Measurements from ENCODE around the gene HS2ST1. TPM values are rescaled to one million over a fixed set of nuclear protein-coding genes. Genes with fewer than 3 reads are reported as not detected.
"Not testable (repeated sequence)": the region's sequence is repeated elsewhere in the genome, so short reads cannot be mapped to it uniquely, and the experiment has no call there.

Gene HS2ST1
- total RNA-seq, 1 experiment from 2014 or later: 30.1 TPM

- no peaks in the 10 kb centered on the region for H3K9me2 ChIP-seq (ENCODE audit: insufficient read depth)
- ChIA-PET RAD21 (ENCODE audit: low non-redundant PET in 1 of 2, low total read pairs in 2 of 2, uncharacterized antibody in 2 of 2, unreplicated experiment in 2 of 2) (no interaction called here), POLR2A (no interaction called here), CTCF (no interaction called here)
- TF ChIP-seq FOSL1 (IDR thresholded peaks at IDR 0.05; ENCODE audit: low read depth): no peak
- H4K20me1 ChIP-seq (ENCODE audit: insufficient read depth): no peaks in the 10 kb centered on the region
- DNase-seq (ENCODE audit: low read depth, low spot score) (no peak), ATAC-seq (no peak; the same call in 1 of the 2 replicates)
- intact Hi-C loops (cut with micrococcal nuclease): no loop called here
- no TSS peak for BruUV-seq (replicated peaks)
- no peak overlapping the region for H3K4me2 ChIP-seq (ENCODE audit: low read length)
- no peaks in the 10 kb centered on the region for H3K79me2 ChIP-seq (ENCODE audit: insufficient read depth, low read length)
- no peak overlapping the region for H2AFZ ChIP-seq (ENCODE audit: low read depth, low read length, poor library complexity, severe bottlenecking)
- H3K4me3 ChIP-seq (replicated peaks in 1 of 2; ENCODE audit: low read depth in 1 of 2, low read length in 2 of 2): no peak overlapping the region
- no peaks in the 10 kb centered on the region for H3K27me3 ChIP-seq (ENCODE audit: insufficient read depth, low read length)
- no peaks in the 10 kb centered on the region for H3K9me3 ChIP-seq (ENCODE audit: control insufficient read depth in 1 of 2, insufficient read depth in 1 of 2, low read depth in 1 of 2, low read length in 2 of 2)
- no peaks in the 10 kb centered on the region for H3K36me3 ChIP-seq (ENCODE audit: control insufficient read depth in 1 of 2, insufficient read depth in 2 of 2, low read length in 2 of 2)
- no peak overlapping the region for H3K27ac ChIP-seq (ENCODE audit: low read depth, low read length)
- H3K9ac ChIP-seq (ENCODE audit: low read length): no peak overlapping the region
- no peaks in the 10 kb centered on the region for H3K4me1 ChIP-seq (ENCODE audit: control insufficient read depth in 1 of 2, insufficient read depth in 2 of 2, low read length in 2 of 2)
Measured at GRCh38 chr1:86981482-86982213, 67.2 kb downstream of the HS2ST1 start.

GRCh38 chr1:86983677-86984076 lies 69.2 kb downstream of the HS2ST1 start:
- H3K4me3 ChIP-seq (replicated peaks in 1 of 2; ENCODE audit: low read depth in 1 of 2, low read length in 2 of 2); H3K27me3 ChIP-seq (ENCODE audit: insufficient read depth, low read length); H3K4me2 ChIP-seq (ENCODE audit: low read length); intact Hi-C loops (cut with micrococcal nuclease); H4K20me1 ChIP-seq (ENCODE audit: insufficient read depth); DNase-seq (ENCODE audit: low read depth, low spot score); H3K36me3 ChIP-seq (ENCODE audit: control insufficient read depth in 1 of 2, insufficient read depth in 2 of 2, low read length in 2 of 2); H2AFZ ChIP-seq (ENCODE audit: low read depth, low read length, poor library complexity, severe bottlenecking); CTCF ChIA-PET; H3K79me2 ChIP-seq (ENCODE audit: insufficient read depth, low read length); POLR2A ChIA-PET; RAD21 ChIA-PET (ENCODE audit: low non-redundant PET in 1 of 2, low total read pairs in 2 of 2, uncharacterized antibody in 2 of 2, unreplicated experiment in 2 of 2); H3K9me2 ChIP-seq (ENCODE audit: insufficient read depth); ATAC-seq; H3K9me3 ChIP-seq (ENCODE audit: control insufficient read depth in 1 of 2, insufficient read depth in 1 of 2, low read depth in 1 of 2, low read length in 2 of 2); H3K27ac ChIP-seq (ENCODE audit: low read depth, low read length); BruUV-seq (replicated peaks); H3K9ac ChIP-seq (ENCODE audit: low read length); H3K4me1 ChIP-seq (ENCODE audit: control insufficient read depth in 1 of 2, insufficient read depth in 2 of 2, low read length in 2 of 2): not testable (repeated sequence)

- Histone ChIP-seq H3K9me3 (ENCODE audit: control insufficient read depth in 1 of 2, insufficient read depth in 1 of 2, low read depth in 1 of 2, low read length in 2 of 2) (no peaks in the 10 kb centered on the region), H3K4me1 (ENCODE audit: control insufficient read depth in 1 of 2, insufficient read depth in 2 of 2, low read length in 2 of 2) (no peaks in the 10 kb centered on the region; a peak in 2 of 4 replicates), H3K27ac (ENCODE audit: low read depth, low read length) (no peak overlapping the region), H3K4me2 (ENCODE audit: low read length) (no peak overlapping the region), H3K27me3 (ENCODE audit: insufficient read depth, low read length) (no peaks in the 10 kb centered on the region), H3K9ac (ENCODE audit: low read length) (no peak overlapping the region), H3K79me2 (ENCODE audit: insufficient read depth, low read length) (no peaks in the 10 kb centered on the region), H2AFZ (ENCODE audit: low read depth, low read length, poor library complexity, severe bottlenecking) (no peak overlapping the region), H3K9me2 (ENCODE audit: insufficient read depth) (no peaks in the 10 kb centered on the region), H3K36me3 (ENCODE audit: control insufficient read depth in 1 of 2, insufficient read depth in 2 of 2, low read length in 2 of 2) (no peaks in the 10 kb centered on the region), H4K20me1 (ENCODE audit: insufficient read depth) (no peaks in the 10 kb centered on the region), H3K4me3 (replicated peaks in 1 of 2; ENCODE audit: low read depth in 1 of 2, low read length in 2 of 2) (no peak overlapping the region)
- no TSS peak for BruUV-seq (replicated peaks)
- DNase-seq (ENCODE audit: low read depth, low spot score): no peak
- intact Hi-C loops (cut with micrococcal nuclease): no loop called here
- ChIA-PET POLR2A (no interaction called here), CTCF (no interaction called here), RAD21 (ENCODE audit: low non-redundant PET in 1 of 2, low total read pairs in 2 of 2, uncharacterized antibody in 2 of 2, unreplicated experiment in 2 of 2) (no interaction called here)
- ATAC-seq: no peak
- no peak for TF ChIP-seq SRF (IDR thresholded peaks at IDR 0.05; ENCODE audit: low read depth)
- TF ChIP-seq ZBTB33 (IDR thresholded peaks at IDR 0.05; ENCODE audit: extremely low read depth, insufficient replicate concordance, low read length): no peak
- no peak for TF ChIP-seq ELF1 (IDR thresholded peaks at IDR 0.05; ENCODE audit: borderline replicate concordance, low read depth)
- TF ChIP-seq POLR2AphosphoS5 (IDR thresholded peaks at IDR 0.05; ENCODE audit: low read depth, low read length): no peak
- no peak for TF ChIP-seq SIN3A (IDR thresholded peaks at IDR 0.05; ENCODE audit: low read depth)
- no peak for TF ChIP-seq TCF7L2 (IDR thresholded peaks at IDR 0.05; ENCODE audit: borderline replicate concordance, extremely low read depth, insufficient read depth, insufficient read length)
- TF ChIP-seq CEBPB (IDR thresholded peaks at IDR 0.05; ENCODE audit: low read depth): no peak
- TF ChIP-seq JUND (IDR thresholded peaks at IDR 0.05): no peak
- TF ChIP-seq, protein P1, sequence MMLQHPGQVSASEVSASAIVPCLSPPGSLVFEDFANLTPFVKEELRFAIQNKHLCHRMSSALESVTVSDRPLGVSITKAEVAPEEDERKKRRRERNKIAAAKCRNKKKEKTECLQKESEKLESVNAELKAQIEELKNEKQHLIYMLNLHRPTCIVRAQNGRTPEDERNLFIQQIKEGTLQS (IDR thresholded peaks at IDR 0.05): no peak
- TF ChIP-seq CBX3 (IDR thresholded peaks at IDR 0.05; ENCODE audit: low read depth): no peak
Measured at GRCh38 chr1:86987446-86987845, 73.0 kb downstream of the HS2ST1 start.

Data from HCT116 (cell line).